H1 (cell line): ENCODE results near the gene RDH12. TPM values are rescaled to one million over a fixed set of nuclear protein-coding genes. Genes with fewer than 3 reads are reported as not detected.
"Not testable (repeated sequence)": the region's sequence is repeated elsewhere in the genome, so short reads cannot be mapped to it uniquely, and the experiment has no call there.

ENCODE experiments used
- CTCF ChIA-PET: fragments of 300-600 bp; sonication (Branson Sonifier 250); formaldehyde crosslinking; loops from one replicate; lab custom pipeline; 2021; ENCODE audit not compliant: partially characterized antibody; lab: Charles Lee
- POLR2A ChIA-PET: fragments of 300-600 bp; sonication (Branson Sonifier 250); formaldehyde crosslinking; loops from one replicate; lab custom pipeline; 2021; ENCODE audit warnings: inconsistent platforms; ENCODE audit not compliant: partially characterized antibody; lab: Charles Lee
- DNase-seq, 2 experiments: peaks; one replicate each; pipeline versions ENCODE4 v3.0.0 to v3.0.0-alpha.2; 2010 to 2022; ENCODE audit warnings: low spot score in 2 of 2, low read depth in 1 of 2, mixed read lengths in 1 of 2
- FAIRE-seq: peaks from 2 replicates; lab custom pipeline; 2011; peaks lifted over from hg19 to GRCh38; lab: Jason Lieb, UNC
- H2AFZ ChIP-seq: 2 replicates; pipeline ENCODE4 v1.8.1; 2012; ENCODE audit warnings: low read length, inconsistent platforms
- H2AK5ac ChIP-seq: 2 replicates; pipeline ENCODE4 v1.6.1; 2013; ENCODE audit warnings: low read depth, low read length
- H2BK120ac ChIP-seq: replicated peaks from 2 replicates; pipeline ENCODE3; 2013; ENCODE audit warnings: low read depth, low read length, inconsistent platforms
- H2BK12ac ChIP-seq: 2 replicates; pipeline ENCODE4 v1.6.1; 2013; ENCODE audit warnings: low read depth, low read length
- H2BK15ac ChIP-seq: 2 replicates; pipeline ENCODE4 v1.6.1; 2013; ENCODE audit warnings: low read length
- H2BK20ac ChIP-seq: 2 replicates; pipeline ENCODE4 v1.6.1; 2013; ENCODE audit warnings: low read length
- H2BK5ac ChIP-seq: 2 replicates; pipeline ENCODE4 v1.6.1; 2013; ENCODE audit warnings: low read depth, low read length
- H3K14ac ChIP-seq: 2 replicates; pipeline ENCODE4 v1.6.1; 2013; ENCODE audit warnings: inconsistent platforms; ENCODE audit not compliant: insufficient read length
- H3K18ac ChIP-seq: 2 replicates; pipeline ENCODE4 v1.6.1; 2013; ENCODE audit warnings: low read length; ENCODE audit errors: extremely low read depth
- H3K23ac ChIP-seq: 2 replicates; pipeline ENCODE4 v1.6.1; 2013; ENCODE audit warnings: inconsistent platforms; ENCODE audit not compliant: insufficient read length
- H3K23me2 ChIP-seq: 2 replicates; pipeline ENCODE4 v1.6.1; 2013; ENCODE audit warnings: low read depth, low read length
- H3K27ac ChIP-seq: 2 replicates; pipeline ENCODE4 v1.6.1; 2011; ENCODE audit warnings: low read depth, low read length, inconsistent platforms
- H3K27me3 ChIP-seq, 4 experiments: replicated peaks in 1 of 4; 1 replicate in 1 of 4; 2 replicates in 3 of 4; pipeline versions ENCODE4 v1.6.1 to v1.8.1; 2011 to 2013; ENCODE audit warnings: low read length in 3 of 4, mild to moderate bottlenecking in 3 of 4, inconsistent platforms in 2 of 4, mixed read lengths in 2 of 4, moderate library complexity in 1 of 4; ENCODE audit not compliant: control insufficient read depth in 3 of 4, insufficient read depth in 3 of 4; ENCODE audit errors: extremely low read depth in 1 of 4
- H3K36me3 ChIP-seq, 4 experiments: 2 replicates each; pipeline versions ENCODE4 v1.6.1 to v1.8.1; 2011 to 2013; ENCODE audit warnings: mild to moderate bottlenecking in 4 of 4, low read length in 3 of 4, moderate library complexity in 2 of 4, control low read depth in 1 of 4, inconsistent platforms in 1 of 4; ENCODE audit not compliant: insufficient read depth in 4 of 4, control insufficient read depth in 2 of 4
- H3K4ac ChIP-seq: replicated peaks from 2 replicates; pipeline ENCODE3; 2013; ENCODE audit warnings: low read length, low read depth, mixed read lengths, inconsistent platforms; ENCODE audit not compliant: insufficient read length
- H3K4me1 ChIP-seq, 4 experiments: replicated peaks in 1 of 4; 1 replicate in 1 of 4; 2 replicates in 3 of 4; pipeline versions ENCODE4 v1.6.1 to v1.8.1; 2011 to 2013; ENCODE audit warnings: low read length in 3 of 4, inconsistent platforms in 2 of 4, mixed read lengths in 1 of 4; ENCODE audit not compliant: insufficient read depth in 4 of 4, control insufficient read depth in 3 of 4
- H3K4me2 ChIP-seq, 2 experiments: 2 replicates each; pipeline versions ENCODE4 v1.6.1 to v1.8.1; 2011 to 2013; ENCODE audit warnings: low read depth in 2 of 2, low read length in 2 of 2, control low read depth in 1 of 2, inconsistent platforms in 1 of 2, mild to moderate bottlenecking in 1 of 2; ENCODE audit not compliant: insufficient read depth in 1 of 2
- H3K4me3 ChIP-seq, 4 experiments: fragments of 200-600, 300-600 bp in 1 of 4; sonication (generic), shearing (Covaris generic), sonication (Bioruptor Twin) in 1 of 4; 2 replicates each; pipeline versions ENCODE4 v1.5.1 to v1.8.1; 2011 to 2016; ENCODE audit warnings: low read length in 4 of 4, low read depth in 3 of 4, control low read depth in 2 of 4, inconsistent platforms in 2 of 4, mild to moderate bottlenecking in 2 of 4, mixed read lengths in 1 of 4, moderate library complexity in 1 of 4; ENCODE audit not compliant: insufficient read depth in 2 of 4; ENCODE audit errors: extremely low read depth in 1 of 4
- H3K56ac ChIP-seq: replicated peaks from 2 replicates; pipeline ENCODE3; 2013; ENCODE audit warnings: low read depth, mild to moderate bottlenecking, mixed read lengths, low read length, inconsistent platforms; ENCODE audit not compliant: insufficient read length
- H3K79me1 ChIP-seq: 2 replicates; pipeline ENCODE4 v1.6.1; 2013; ENCODE audit warnings: low read depth, low read length, control low read depth
- H3K79me2 ChIP-seq, 2 experiments: 2 replicates each; pipeline versions ENCODE4 v1.6.1 to v1.8.1; 2012 to 2013; ENCODE audit warnings: low read length in 2 of 2, mild to moderate bottlenecking in 2 of 2, inconsistent platforms in 1 of 2; ENCODE audit not compliant: insufficient read depth in 2 of 2, control insufficient read depth in 1 of 2
- H3K9ac ChIP-seq, 4 experiments: replicated peaks in 1 of 4; 1 replicate in 1 of 4; 2 replicates in 3 of 4; pipeline versions ENCODE4 v1.6.1 to v1.8.1; 2011 to 2013; ENCODE audit warnings: low read depth in 3 of 4, low read length in 3 of 4, control low read depth in 2 of 4, mild to moderate bottlenecking in 2 of 4, moderate library complexity in 2 of 4, inconsistent platforms in 1 of 4; ENCODE audit errors: extremely low read depth in 1 of 4
- H3K9me3 ChIP-seq, 2 experiments: 2 replicates each; pipeline versions ENCODE4 v1.6.1 to v1.8.1; 2012 to 2013; ENCODE audit warnings: mild to moderate bottlenecking in 2 of 2, moderate library complexity in 2 of 2, control low read depth in 1 of 2, inconsistent platforms in 1 of 2, low read depth in 1 of 2, low read length in 1 of 2, mixed read lengths in 1 of 2; ENCODE audit not compliant: insufficient read depth in 2 of 2
- H4K20me1 ChIP-seq, 2 experiments: replicated peaks in 1 of 2; 2 replicates each; pipeline versions ENCODE3 to v1.8.1; 2011 to 2013; ENCODE audit warnings: inconsistent platforms in 2 of 2, low read length in 2 of 2, mild to moderate bottlenecking in 1 of 2; ENCODE audit not compliant: insufficient read depth in 2 of 2, control insufficient read depth in 1 of 2
- H4K5ac ChIP-seq: 2 replicates; pipeline ENCODE4 v1.6.1; 2013; ENCODE audit warnings: low read length, low read depth, mixed read lengths, inconsistent platforms; ENCODE audit not compliant: insufficient read length
- H4K8ac ChIP-seq: 2 replicates; pipeline ENCODE4 v1.8.0; 2013; ENCODE audit warnings: mild to moderate bottlenecking, moderate library complexity, low read length, inconsistent platforms; ENCODE audit not compliant: insufficient read depth; ENCODE audit errors: extremely low read depth
- H4K91ac ChIP-seq: replicated peaks from 2 replicates; pipeline ENCODE3; 2013; ENCODE audit warnings: low read length, mixed read lengths, inconsistent platforms; ENCODE audit not compliant: insufficient read length
- CBX8 ChIP-seq: fragments of 300-800, 300-1000 bp; sonication (generic); IDR thresholded peaks from 2 replicates; pipeline ENCODE4 v1.7.1; 2016; ENCODE audit warnings: low read depth, low read length, borderline replicate concordance
- MAFK ChIP-seq: IDR thresholded peaks from 2 replicates; pipeline ENCODE4 v1.6.1; 2012; ENCODE audit warnings: low read depth, mild to moderate bottlenecking, improper control_type of control experiment, low read length
- PHF8 ChIP-seq: fragments of 200-600 bp; sonication (generic); conservative IDR thresholded peaks from 2 replicates; pipeline ENCODE4 v1.7.1; 2012; ENCODE audit warnings: low read depth, mild to moderate bottlenecking, inconsistent platforms, low read length, moderate library complexity
- SIX5 ChIP-seq: IDR thresholded peaks from 2 replicates; pipeline ENCODE4 v1.6.1; 2011; ENCODE audit warnings: mild to moderate bottlenecking, low read depth, low read length
- TAF7 ChIP-seq: optimal IDR thresholded peaks from 2 replicates; pipeline ENCODE3; 2011; ENCODE audit warnings: low read depth, mild to moderate bottlenecking, inconsistent platforms, low read length, moderate library complexity, borderline replicate concordance
- USF2 ChIP-seq: IDR thresholded peaks from 2 replicates; pipeline ENCODE4 v1.6.1; 2011; ENCODE audit warnings: low read length, improper control_type of control experiment
- polyA plus RNA-seq, 7 experiments: library from polyadenylated mRNA; depleted of rRNA in 3 of 7; stranded (reverse) in 5 of 7; unstranded in 2 of 7; fragments of >200 nt in 5 of 7; fragments of 200-250 nt in 2 of 7; gene quantifications; 1 replicate in 5 of 7; 2 replicates in 1 of 7; 4 replicates in 1 of 7; pipeline versions ENCODE4 v1.2.1 to v1.2.3, GENCODE V29; 2011 to 2013; ENCODE audit warnings: missing spikeins in 2 of 7, mixed read lengths in 2 of 7
- total RNA-seq: library from RNA; stranded (reverse); fragmentation: NEBNext Ultra II Directional; extraction: Animal tissue kit (Norgen Biotek cat#: 25700); gene quantifications from 2 replicates; pipeline ENCODE4 v1.2.1, GENCODE V29; 2021

Gene RDH12
- total and polyA plus RNA-seq, 2 of the 8 experiments (the other 6 are each of a cell fraction or from before 2014, with no cell fraction given), result 1.2 to 1.5 TPM

GRCh38 chr14:67705211-67705610, 3.5 kb downstream of the RDH12 start (continued):
- no peak for TF ChIP-seq CBX8
- TF ChIP-seq MAFK, result no peak
- no peak for TF ChIP-seq SIX5
- no peak for TF ChIP-seq PHF8
- no peak for TF ChIP-seq USF2
- no peak for TF ChIP-seq TAF7

GRCh38 chr14:67709346-67709745, 7.7 kb downstream of the RDH12 start:
- H3K27me3 ChIP-seq, H3K18ac ChIP-seq, CTCF ChIA-PET, H3K36me3 ChIP-seq, H2BK120ac ChIP-seq, H4K91ac ChIP-seq, FAIRE-seq, H3K56ac ChIP-seq, H2BK20ac ChIP-seq, H3K4me1 ChIP-seq, H3K4me3 ChIP-seq, H4K20me1 ChIP-seq, DNase-seq, H3K27ac ChIP-seq, H3K23me2 ChIP-seq, H3K4ac ChIP-seq, H3K79me2 ChIP-seq, H3K9ac ChIP-seq, H3K79me1 ChIP-seq, H2AK5ac ChIP-seq, H4K8ac ChIP-seq, H3K23ac ChIP-seq, POLR2A ChIA-PET, H2BK15ac ChIP-seq, H2AFZ ChIP-seq, H3K14ac ChIP-seq, H4K5ac ChIP-seq, H2BK5ac ChIP-seq, H2BK12ac ChIP-seq, H3K4me2 ChIP-seq: not testable (repeated sequence)
- peaks cover 16 to 17% of the 10 kb centered on the region in 2 experiments for H3K9me3 ChIP-seq
